Hematopoietic multipotent progenitor cell treated with erythropoietin and hydrocortisone succinate and interleukin-3 and kit ligand, for 4 days (in vitro differentiated cells): ENCODE results near the gene NDUFAF2.
"Not testable (repeated sequence)": the region's sequence is repeated elsewhere in the genome, so short reads cannot be mapped to it uniquely, and the experiment has no call there.

ENCODE experiments used
- DNase-seq: peaks from one replicate; pipeline ENCODE4 v3.0.0-alpha.2; 2015

NDUFAF2 gene

DNA sequence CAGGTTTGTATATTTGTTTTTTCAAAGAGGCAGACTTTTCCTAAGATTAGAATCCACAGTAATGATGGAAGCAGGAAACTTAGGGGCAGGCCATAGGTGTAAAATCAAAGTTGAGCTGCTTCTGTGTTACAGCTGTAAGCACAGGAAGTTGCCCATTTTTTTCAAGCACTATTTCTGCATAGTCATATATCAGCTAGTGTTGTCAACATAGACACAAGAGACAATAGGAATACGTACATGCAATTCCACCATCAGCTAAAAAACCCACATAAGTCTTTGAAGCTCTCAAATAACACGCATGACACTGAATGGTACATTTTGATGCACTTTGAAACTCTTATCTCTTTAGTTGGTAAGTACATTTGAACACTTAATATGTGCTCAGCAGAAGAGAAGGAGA lies 237.4 kb downstream of the NDUFAF2 start:
- DNase-seq = peak; percentile 55

DNA sequence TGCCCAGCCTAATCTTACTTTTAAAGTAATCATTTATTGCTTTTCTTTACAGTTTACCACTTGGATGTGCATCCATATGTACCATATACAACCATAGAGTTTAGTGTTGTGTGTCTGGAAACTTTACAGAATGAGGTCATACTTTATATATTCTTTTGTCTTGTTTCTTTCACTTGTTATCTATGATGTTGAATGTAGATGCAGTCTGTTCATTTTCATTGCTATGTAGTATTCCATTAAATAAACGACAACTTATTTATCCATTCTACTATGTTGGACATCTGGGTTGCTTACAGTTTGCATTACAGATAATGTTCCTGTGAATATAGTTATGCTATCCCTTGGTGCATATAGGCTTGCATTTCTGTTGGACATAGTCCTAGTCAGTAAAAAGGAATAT lies 238.5 kb downstream of the NDUFAF2 start:
- no peak for DNase-seq

DNA sequence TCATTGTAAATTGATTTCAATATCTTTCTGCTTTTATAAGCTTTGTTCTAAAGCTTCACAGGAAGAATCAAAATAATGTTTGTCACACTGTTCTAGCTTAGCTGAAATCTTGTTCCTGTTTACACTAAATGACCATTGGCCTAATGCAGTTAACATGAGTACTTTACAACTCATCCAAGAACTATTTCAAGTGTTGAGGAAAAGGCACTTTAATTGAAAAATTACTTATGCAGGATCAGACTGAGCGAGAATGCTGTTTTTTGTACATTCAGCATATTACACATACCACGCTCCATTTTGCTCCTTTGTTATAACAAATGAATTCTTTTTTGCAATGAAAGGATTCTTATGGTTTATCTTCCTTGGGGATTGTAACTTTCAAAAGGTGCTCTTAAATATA lies 239.7 kb downstream of the NDUFAF2 start:
- DNase-seq = no peak

DNA sequence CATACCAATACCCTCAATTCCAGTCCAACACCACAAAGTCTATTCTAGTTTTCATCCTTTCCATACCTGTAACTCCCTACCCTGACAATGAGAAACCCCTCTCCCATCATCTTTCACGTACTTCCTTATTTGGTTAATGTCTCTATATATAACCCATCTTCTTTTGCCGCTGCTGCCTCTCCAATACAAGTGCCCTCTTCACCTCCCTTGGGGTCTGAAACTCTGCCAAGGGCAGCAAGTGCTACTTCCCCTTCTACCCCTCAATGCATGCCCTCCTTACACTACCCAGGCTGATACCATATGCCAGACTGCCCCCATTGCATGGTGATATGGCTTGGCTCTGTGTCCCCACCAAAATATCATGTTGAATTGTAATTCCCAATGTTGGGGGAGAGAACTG lies 241.6 kb downstream of the NDUFAF2 start:
- DNase-seq = peak; percentile 7

DNA sequence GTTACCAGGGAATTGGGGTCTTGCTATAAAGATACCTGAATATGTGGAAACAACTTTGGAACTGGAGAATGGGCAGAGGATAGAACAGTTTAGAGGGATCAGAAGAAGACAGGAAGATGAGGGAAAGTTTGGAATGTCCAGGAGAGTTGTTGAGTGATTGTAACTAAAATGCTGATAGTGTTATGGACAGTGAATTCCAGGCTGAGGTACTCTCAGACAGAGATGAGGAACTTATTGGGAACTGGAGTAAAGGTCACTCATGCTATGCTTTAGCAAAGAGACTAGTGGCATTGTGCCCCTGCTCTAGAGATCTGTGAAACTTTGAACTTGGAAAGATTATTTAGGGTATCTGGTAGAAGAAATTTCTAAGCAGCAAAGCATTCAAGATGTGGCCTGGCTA lies 242.3 kb downstream of the NDUFAF2 start:
- not testable (repeated sequence) for DNase-seq

DNA sequence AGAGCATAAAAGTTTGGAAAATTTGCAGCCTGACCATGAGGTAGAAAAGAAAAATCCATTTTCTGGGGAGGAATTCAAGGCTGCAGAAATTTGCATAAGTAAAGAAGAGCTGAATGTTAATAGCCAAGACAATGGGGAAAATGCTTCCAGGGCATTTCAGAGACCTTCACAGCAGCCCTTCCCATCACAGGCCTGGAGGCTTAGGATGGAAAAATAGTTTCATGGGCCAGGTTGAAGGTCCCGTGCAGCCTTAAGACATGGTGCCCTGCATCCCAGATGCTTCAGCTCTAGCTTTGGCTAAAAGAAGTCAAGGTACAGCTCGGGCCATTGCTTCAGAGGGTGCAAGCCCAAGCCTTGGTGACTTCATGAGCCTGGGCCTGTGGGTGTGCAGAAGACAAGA lies 242.8 kb downstream of the NDUFAF2 start:
- DNase-seq = not testable (repeated sequence)

DNA sequence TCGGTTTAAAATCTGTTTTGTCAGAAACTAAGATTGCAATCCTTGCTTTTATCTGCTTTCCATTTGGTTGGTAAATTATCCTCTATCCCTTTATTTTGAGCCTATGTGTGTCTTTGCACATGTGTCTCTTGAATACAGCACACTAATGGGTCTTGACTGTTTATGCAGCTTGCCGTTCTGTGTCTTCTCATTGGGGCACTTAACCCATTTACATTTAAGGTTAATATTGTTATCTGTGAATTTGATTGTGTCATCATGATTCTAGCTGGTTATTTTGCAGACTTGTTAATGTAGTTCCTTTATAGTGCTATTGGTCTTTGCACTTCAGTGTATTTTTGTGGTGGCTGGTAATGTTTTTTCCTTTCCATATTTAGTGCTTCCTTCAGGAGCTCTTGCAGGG lies 253.6 kb downstream of the NDUFAF2 start:
- DNase-seq = no peak

DNA sequence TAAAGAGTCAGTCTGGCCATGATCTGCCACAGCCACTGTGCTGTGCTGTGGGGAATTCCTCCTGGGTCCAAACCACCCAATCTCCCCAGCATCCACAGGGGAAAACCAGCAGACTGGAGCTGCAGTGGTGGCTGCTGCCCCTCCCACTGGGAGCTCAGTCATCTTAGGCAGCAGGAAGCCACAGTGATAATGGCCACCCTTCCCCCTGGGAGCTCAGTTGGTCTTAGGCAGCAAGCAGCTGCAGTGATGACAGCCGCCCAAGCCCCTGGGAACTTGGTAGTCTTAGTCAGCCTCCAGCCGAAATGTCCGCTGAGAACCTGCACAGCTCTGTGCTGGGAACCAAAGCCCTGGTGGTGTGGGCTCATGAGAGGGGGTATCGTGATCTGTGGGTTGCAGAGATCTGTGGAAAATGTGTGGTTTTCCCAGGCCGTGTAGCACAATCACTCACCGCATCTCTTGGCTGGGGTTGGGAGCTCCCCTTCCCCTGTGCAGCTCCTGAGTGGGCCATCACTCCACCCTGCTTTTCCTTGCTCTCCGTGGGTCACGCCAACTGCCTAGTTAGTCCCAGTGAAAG lies 255.7 kb downstream of the NDUFAF2 start:
- DNase-seq = peak; percentile 7

DNA sequence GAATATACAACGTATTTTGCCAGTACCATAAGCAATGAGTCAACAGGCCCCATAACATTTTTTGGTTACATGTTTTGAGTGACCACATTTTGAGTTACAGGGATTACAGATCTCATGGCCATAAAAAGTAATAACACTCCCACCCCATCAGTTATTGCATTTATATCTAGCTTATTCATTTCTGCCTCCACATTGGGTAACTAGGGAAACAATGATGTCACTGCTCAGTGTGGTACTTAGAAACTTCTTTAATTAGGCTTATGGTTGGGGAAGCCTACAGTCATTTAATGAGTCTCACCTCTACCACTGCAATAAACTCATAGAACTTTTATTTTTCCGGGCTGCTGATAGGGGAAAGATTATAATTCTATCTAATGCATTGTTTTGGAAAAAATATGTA lies 257.2 kb downstream of the NDUFAF2 start:
- DNase-seq = no peak
